WERI-Rb-1 (cell line): ENCODE results near the gene AFAP1.

Experiments
- DNase-seq: peaks from one replicate; pipeline ENCODE4 v3.0.0-alpha.2; 2020
- H3K27ac ChIP-seq: fragments of 250-450 bp; sonication (Bioruptor Pico); 2 replicates; pipeline ENCODE4 v1.5.1; 2020; ENCODE audit warnings: mild to moderate bottlenecking, moderate library complexity
- H3K27me3 ChIP-seq: fragments of 250-450 bp; sonication (Bioruptor Pico); 2 replicates; pipeline ENCODE4 v1.5.1; 2021; ENCODE audit warnings: mild to moderate bottlenecking, low read depth, moderate library complexity; ENCODE audit not compliant: insufficient read depth, severe bottlenecking
- H3K36me3 ChIP-seq: fragments of 250-450 bp; sonication (Bioruptor Pico); 2 replicates; pipeline ENCODE4 v1.5.1; 2020; ENCODE audit warnings: mild to moderate bottlenecking, moderate library complexity
- H3K4me3 ChIP-seq: 2 replicates; pipeline ENCODE4 v1.5.1; 2011; ENCODE audit warnings: low read depth, mild to moderate bottlenecking, control low read depth, low read length
- H3K9me3 ChIP-seq: fragments of 250-450 bp; sonication (Bioruptor Pico); 2 replicates; pipeline ENCODE4 v1.5.1; 2021; ENCODE audit warnings: mild to moderate bottlenecking, moderate library complexity; ENCODE audit not compliant: severe bottlenecking
- CTCF ChIP-seq: IDR thresholded peaks from 2 replicates; pipeline ENCODE4 v1.5.1; 2011; ENCODE audit warnings: low read depth, mild to moderate bottlenecking, control low read depth, inconsistent platforms, low read length

AFAP1 gene

GRCh38 chr4:7753271-7753670 lies 186.4 kb downstream of the AFAP1 start:
- H3K27ac ChIP-seq: no peak overlapping the region
- no peak for DNase-seq

GRCh38 chr4:7752649-7753048 lies 187.0 kb downstream of the AFAP1 start:
- peak; percentile 74 for DNase-seq
- no peaks in the 10 kb centered on the region for H3K27me3 ChIP-seq
- H3K27ac ChIP-seq: no peak overlapping the region
- no peak overlapping the region for H3K4me3 ChIP-seq
- no peaks in the 10 kb centered on the region for H3K9me3 ChIP-seq
- no peaks in the 10 kb centered on the region for H3K36me3 ChIP-seq
- no peak for TF ChIP-seq CTCF

More at GRCh38 chr4:7753271-7753670, 186.4 kb downstream of the AFAP1 start:
- TF ChIP-seq CTCF: no peak
- no peaks in the 10 kb centered on the region for H3K36me3 ChIP-seq
- no peaks in the 10 kb centered on the region for H3K9me3 ChIP-seq
- no peak overlapping the region for H3K4me3 ChIP-seq
- no peaks in the 10 kb centered on the region for H3K27me3 ChIP-seq

GRCh38 chr4:7750972-7751371 lies 188.7 kb downstream of the AFAP1 start:
- H3K9me3 ChIP-seq: no peaks in the 10 kb centered on the region
- no peaks in the 10 kb centered on the region for H3K36me3 ChIP-seq
- no peak for DNase-seq
- H3K27me3 ChIP-seq: no peaks in the 10 kb centered on the region
- no peak overlapping the region for H3K27ac ChIP-seq
- H3K4me3 ChIP-seq: no peak overlapping the region
- TF ChIP-seq CTCF: no peak

- Histone ChIP-seq H3K36me3 (no peaks in the 10 kb centered on the region), H3K27me3 (no peaks in the 10 kb centered on the region), H3K27ac (no peak overlapping the region), H3K9me3 (no peaks in the 10 kb centered on the region), H3K4me3 (no peak overlapping the region)
- TF ChIP-seq CTCF: no peak
- DNase-seq: no peak
Measured at GRCh38 chr4:7750523-7750922, 189.1 kb downstream of the AFAP1 start.

- TF ChIP-seq CTCF: no peak
- Histone ChIP-seq H3K9me3 (no peaks in the 10 kb centered on the region), H3K36me3 (no peaks in the 10 kb centered on the region), H3K4me3 (no peak overlapping the region), H3K27me3 (no peaks in the 10 kb centered on the region), H3K27ac (no peak overlapping the region)
- DNase-seq: no peak
Measured at GRCh38 chr4:7747566-7747965, 192.1 kb downstream of the AFAP1 start.

GRCh38 chr4:7747062-7747385 lies 192.6 kb downstream of the AFAP1 start:
- H3K27ac ChIP-seq: no peak overlapping the region
- no peaks in the 10 kb centered on the region for H3K36me3 ChIP-seq
- H3K27me3 ChIP-seq: no peaks in the 10 kb centered on the region
- H3K4me3 ChIP-seq: no peak overlapping the region
- H3K9me3 ChIP-seq: no peaks in the 10 kb centered on the region
- no peak for TF ChIP-seq CTCF
- no peak for DNase-seq
